Measurements from ENCODE around the gene VAMP5. TPM values are rescaled to one million over a fixed set of nuclear protein-coding genes. Genes with fewer than 3 reads are reported as not detected.

Gene VAMP5
- total RNA-seq, 1 experiment from 2014 or later = 15.1 TPM

DNA sequence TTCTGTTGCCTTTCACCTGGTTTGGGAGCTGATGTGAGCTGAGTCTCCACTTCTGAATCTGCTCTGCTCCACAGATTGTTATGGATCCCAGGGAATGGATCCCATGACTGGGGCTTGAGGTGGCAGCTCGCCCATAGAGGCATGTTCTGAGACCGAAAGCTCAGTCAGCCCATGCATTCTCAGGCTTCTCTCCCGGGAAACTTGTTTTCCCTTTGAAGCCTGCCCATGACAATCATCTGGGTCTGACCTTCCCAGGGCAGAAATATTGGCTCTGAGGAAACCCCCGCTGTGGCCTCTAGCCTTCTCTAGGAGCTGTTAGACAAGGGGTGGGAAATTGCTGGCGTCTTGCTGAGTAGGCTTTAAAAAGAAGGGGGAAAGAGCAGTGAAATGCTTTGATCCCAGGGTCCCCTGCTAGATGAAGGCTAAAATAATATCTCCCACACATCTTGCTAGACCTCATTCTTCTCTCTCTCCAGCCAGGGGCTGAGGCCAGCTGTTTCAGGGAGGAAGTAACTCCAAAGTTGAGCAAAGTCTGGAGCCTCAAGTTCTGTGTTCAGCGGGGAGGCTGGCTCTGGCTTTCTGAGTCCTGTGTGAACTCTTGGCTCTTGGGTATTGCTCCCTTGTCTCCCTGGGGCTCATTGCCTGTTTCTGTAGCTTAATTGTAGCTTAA is 4.8 kb upstream of the VAMP5 start:
- H3K36me3 Mint-ChIP-seq (ENCODE audit: insufficient read depth, unreplicated experiment) = peaks cover 13% of the 10 kb centered on the region
- Histone ChIP-seq H3K4me3 (ENCODE audit: low read depth, low read length) (no peak overlapping the region), H3K4me1 (peaks cover 19% of the 10 kb centered on the region), H3K27me3 (replicated peaks; ENCODE audit: control insufficient read depth, insufficient read depth, low read length) (no peaks in the 10 kb centered on the region), H3K36me3 (ENCODE audit: control insufficient read depth, insufficient read depth, low read length) (no peaks in the 10 kb centered on the region; the same call in 1 of the 2 replicates), H3K9me3 (no peaks in the 10 kb centered on the region)
- intact Hi-C loops (cut with micrococcal nuclease; ENCODE audit: unreplicated experiment) = no loop called here
- H3K9me3 Mint-ChIP-seq (ENCODE audit: unreplicated experiment) = no peaks in the 10 kb centered on the region
- no peak overlapping the region for H3K4me3 Mint-ChIP-seq (ENCODE audit: unreplicated experiment)
- ChIA-PET POLR2A (no interaction called here), CTCF (interaction anchor here (0.6 kb wide), 1 partner anchor 24 kb away, joined by 5 read pairs; no protein-coding TSS in a partner anchor)
- H3K27ac Mint-ChIP-seq (ENCODE audit: unreplicated experiment) = no peak overlapping the region
- peaks cover 13% of the 10 kb centered on the region for H3K4me1 Mint-ChIP-seq (ENCODE audit: low read depth, unreplicated experiment)
- TF ChIP-seq, protein P1, sequence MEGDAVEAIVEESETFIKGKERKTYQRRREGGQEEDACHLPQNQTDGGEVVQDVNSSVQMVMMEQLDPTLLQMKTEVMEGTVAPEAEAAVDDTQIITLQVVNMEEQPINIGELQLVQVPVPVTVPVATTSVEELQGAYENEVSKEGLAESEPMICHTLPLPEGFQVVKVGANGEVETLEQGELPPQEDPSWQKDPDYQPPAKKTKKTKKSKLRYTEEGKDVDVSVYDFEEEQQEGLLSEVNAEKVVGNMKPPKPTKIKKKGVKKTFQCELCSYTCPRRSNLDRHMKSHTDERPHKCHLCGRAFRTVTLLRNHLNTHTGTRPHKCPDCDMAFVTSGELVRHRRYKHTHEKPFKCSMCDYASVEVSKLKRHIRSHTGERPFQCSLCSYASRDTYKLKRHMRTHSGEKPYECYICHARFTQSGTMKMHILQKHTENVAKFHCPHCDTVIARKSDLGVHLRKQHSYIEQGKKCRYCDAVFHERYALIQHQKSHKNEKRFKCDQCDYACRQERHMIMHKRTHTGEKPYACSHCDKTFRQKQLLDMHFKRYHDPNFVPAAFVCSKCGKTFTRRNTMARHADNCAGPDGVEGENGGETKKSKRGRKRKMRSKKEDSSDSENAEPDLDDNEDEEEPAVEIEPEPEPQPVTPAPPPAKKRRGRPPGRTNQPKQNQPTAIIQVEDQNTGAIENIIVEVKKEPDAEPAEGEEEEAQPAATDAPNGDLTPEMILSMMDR (IDR thresholded peaks at IDR 0.05; ENCODE audit: insufficient read depth in 1 of 2, low read depth in 1 of 2, low read length in 1 of 2, severe bottlenecking in 1 of 2, unreplicated experiment in 1 of 2) = no peak
- DNase-seq = no peak
- no TSS peak for BruUV-seq (replicated peaks)
- no peaks in the 10 kb centered on the region for H3K27me3 Mint-ChIP-seq (ENCODE audit: insufficient read depth, unreplicated experiment)

DNA sequence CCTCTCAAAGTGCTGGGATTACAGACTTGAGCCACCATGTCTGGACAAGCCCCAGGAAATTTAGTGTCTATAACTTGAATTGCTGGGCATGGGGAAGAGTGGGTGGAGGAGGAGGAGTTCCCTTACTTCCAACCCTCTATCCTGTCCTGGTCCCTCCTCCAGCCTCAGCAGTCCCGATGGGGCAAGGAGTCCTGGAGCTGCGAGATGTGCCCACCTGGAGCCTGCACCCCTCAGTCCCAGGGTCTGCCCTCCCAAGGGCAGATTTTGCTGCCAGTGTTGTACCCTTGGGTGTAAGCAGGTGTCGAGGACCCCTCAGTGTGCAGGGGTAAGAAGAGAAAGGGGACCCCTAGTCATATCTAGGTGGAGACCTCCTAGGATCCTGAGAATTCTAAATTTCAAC is 4.0 kb upstream of the VAMP5 start:
- no peaks in the 10 kb centered on the region; the same call in 1 of the 2 replicates for H3K36me3 ChIP-seq (ENCODE audit: control insufficient read depth, insufficient read depth, low read length)
- TF ChIP-seq, protein P1 (IDR thresholded peaks at IDR 0.05; ENCODE audit: insufficient read depth in 1 of 2, low read depth in 1 of 2, low read length in 1 of 2, severe bottlenecking in 1 of 2, unreplicated experiment in 1 of 2) = no peak
- H3K27ac Mint-ChIP-seq (ENCODE audit: unreplicated experiment) = no peak overlapping the region
- no peak for DNase-seq
- H3K9me3 Mint-ChIP-seq (ENCODE audit: unreplicated experiment) = no peaks in the 10 kb centered on the region
- H3K36me3 Mint-ChIP-seq (ENCODE audit: insufficient read depth, unreplicated experiment) = peaks cover 19% of the 10 kb centered on the region
- H3K4me1 Mint-ChIP-seq (ENCODE audit: low read depth, unreplicated experiment) = peaks cover 19% of the 10 kb centered on the region
- H3K27me3 ChIP-seq (replicated peaks; ENCODE audit: control insufficient read depth, insufficient read depth, low read length) = no peaks in the 10 kb centered on the region
- no peak overlapping the region for H3K4me3 ChIP-seq (ENCODE audit: low read depth, low read length)
- no TSS peak for BruUV-seq (replicated peaks)
- POLR2A ChIA-PET = no interaction called here
- no peaks in the 10 kb centered on the region for H3K9me3 ChIP-seq
- H3K4me3 Mint-ChIP-seq (ENCODE audit: unreplicated experiment) = no peak overlapping the region
- H3K4me1 ChIP-seq = peaks cover 24% of the 10 kb centered on the region
- no peaks in the 10 kb centered on the region for H3K27me3 Mint-ChIP-seq (ENCODE audit: insufficient read depth, unreplicated experiment)
- CTCF ChIA-PET = no interaction called here
- intact Hi-C loops (cut with micrococcal nuclease; ENCODE audit: unreplicated experiment) = no loop called here

DNA sequence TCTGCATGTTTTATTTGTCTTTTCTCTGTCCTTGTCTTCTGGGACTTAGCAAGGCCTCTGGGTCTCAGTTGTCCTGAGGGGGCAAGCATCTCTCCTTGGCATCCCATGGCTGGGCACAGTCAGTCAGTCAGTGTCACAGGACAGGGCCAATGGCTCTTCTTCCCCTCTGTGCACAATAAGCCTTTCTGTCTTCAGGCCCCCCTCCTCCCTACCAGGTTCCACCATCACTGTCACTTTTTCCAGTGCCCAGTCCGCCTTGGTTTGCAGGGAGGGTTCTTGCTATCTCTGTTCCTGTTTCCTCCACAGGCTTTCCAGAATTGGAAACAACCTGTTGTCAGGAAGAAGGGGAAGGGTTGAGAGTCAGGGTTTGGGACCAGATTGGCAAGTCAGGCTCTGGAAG is 1.7 kb upstream of the VAMP5 start:
- Histone ChIP-seq H3K36me3 (ENCODE audit: control insufficient read depth, insufficient read depth, low read length) (no peaks in the 10 kb centered on the region; the same call in 1 of the 2 replicates), H3K27me3 (replicated peaks; ENCODE audit: control insufficient read depth, insufficient read depth, low read length) (no peaks in the 10 kb centered on the region), H3K4me1 (peaks cover 32% of the 10 kb centered on the region), H3K4me3 (ENCODE audit: low read depth, low read length) (no peak overlapping the region), H3K9me3 (no peaks in the 10 kb centered on the region)
- Mint-ChIP-seq H3K9me3 (ENCODE audit: unreplicated experiment) (no peaks in the 10 kb centered on the region), H3K27ac (ENCODE audit: unreplicated experiment) (no peak overlapping the region), H3K27me3 (ENCODE audit: insufficient read depth, unreplicated experiment) (no peaks in the 10 kb centered on the region), H3K4me3 (ENCODE audit: unreplicated experiment) (no peak overlapping the region), H3K36me3 (ENCODE audit: insufficient read depth, unreplicated experiment) (peaks cover 27% of the 10 kb centered on the region), H3K4me1 (ENCODE audit: low read depth, unreplicated experiment) (peaks cover 30% of the 10 kb centered on the region)
- ChIA-PET POLR2A (no interaction called here), CTCF (no interaction called here)
- TF ChIP-seq, protein P1 (IDR thresholded peaks at IDR 0.05; ENCODE audit: insufficient read depth in 1 of 2, low read depth in 1 of 2, low read length in 1 of 2, severe bottlenecking in 1 of 2, unreplicated experiment in 1 of 2) = no peak
- no TSS peak for BruUV-seq (replicated peaks)
- intact Hi-C loops (cut with micrococcal nuclease; ENCODE audit: unreplicated experiment) = no loop called here
- DNase-seq = no peak
